BJ (cell line): ENCODE results near the gene ZBTB5. TPM values are rescaled to one million over a fixed set of nuclear protein-coding genes. Genes with fewer than 3 reads are reported as not detected.

Source experiments
- CTCF ChIA-PET: fragments of 350-600 bp; formaldehyde crosslinking; extraction: SDS; loops from one replicate; lab custom pipeline; 2021; ENCODE audit warnings: antibody characterized with exemption, inconsistent platforms; lab: Yijun Ruan, JAX
- POLR2A ChIA-PET: fragments of 300-600 bp; sonication (Branson Sonifier 250); formaldehyde crosslinking; extraction: SDS; loops from one replicate; lab custom pipeline; 2021; ENCODE audit warnings: antibody characterized with exemption; lab: Charles Lee
- DNase-seq: peaks from one replicate; pipeline ENCODE4 v3.0.0-alpha.2; 2011; ENCODE audit warnings: low read depth
- H3K27me3 ChIP-seq: 2 replicates; pipeline ENCODE4 v1.6.0; 2011; ENCODE audit warnings: low read length; ENCODE audit not compliant: control insufficient read depth, insufficient read depth
- H3K36me3 ChIP-seq: 2 replicates; pipeline ENCODE4 v1.5.1; 2011; ENCODE audit warnings: low read length; ENCODE audit not compliant: control insufficient read depth, insufficient read depth
- H3K4me3 ChIP-seq: 2 replicates; pipeline ENCODE4 v1.5.1; 2011; ENCODE audit warnings: low read depth, mild to moderate bottlenecking, control low read depth, low read length
- CTCF ChIP-seq: IDR thresholded peaks from 2 replicates; pipeline ENCODE4 v1.5.1; 2011; ENCODE audit warnings: low read depth, mild to moderate bottlenecking, control low read depth, inconsistent platforms, low read length, moderate library complexity; ENCODE audit not compliant: insufficient read depth
- polyA plus RNA-seq: library from polyadenylated mRNA; depleted of rRNA; stranded (reverse); fragments of >200 nt; gene quantifications from 2 replicates; pipeline ENCODE4 v1.2.3, GENCODE V29; 2011

Gene ZBTB5
- polyA plus RNA-seq, 1 experiment, result 12.6 TPM

- H3K36me3 ChIP-seq, result peaks cover 2% of the 10 kb centered on the region
- CTCF ChIA-PET, result no interaction called here
- no peak for DNase-seq
- H3K27me3 ChIP-seq, result no peaks in the 10 kb centered on the region
- H3K4me3 ChIP-seq, result no peak overlapping the region
- POLR2A ChIA-PET, result no interaction called here
- no peak for TF ChIP-seq CTCF
Measured at GRCh38 chr9:37452611-37453010, 12.6 kb downstream of the ZBTB5 start.

GRCh38 chr9:37451628-37452027 lies 13.6 kb downstream of the ZBTB5 start:
- H3K27me3 ChIP-seq, result no peaks in the 10 kb centered on the region
- ChIA-PET POLR2A (no interaction called here), CTCF (no interaction called here)
- TF ChIP-seq CTCF, result no peak
- no peak overlapping the region for H3K4me3 ChIP-seq
- no peak for DNase-seq
- H3K36me3 ChIP-seq, result peaks cover 2% of the 10 kb centered on the region

- DNase-seq, result no peak
- POLR2A ChIA-PET, result no interaction called here
- Histone ChIP-seq H3K36me3 (peaks cover 2% of the 10 kb centered on the region), H3K27me3 (no peaks in the 10 kb centered on the region), H3K4me3 (no peak overlapping the region)
- CTCF ChIA-PET, result interaction anchor here (0.6 to 1.1 kb wide), 3 partner anchors 11 to 35 kb away, joined by 3 read pairs; partner anchors contain the start of gene GRHPR
- TF ChIP-seq CTCF, result no peak
Measured at GRCh38 chr9:37449862-37450632, 15.2 kb downstream of the ZBTB5 start.

- ChIA-PET POLR2A (no interaction called here), CTCF (interaction anchor here (0.5 kb wide), 1 partner anchor 585 kb away, joined by 3 read pairs; no protein-coding TSS in a partner anchor)
- no peak overlapping the region for H3K4me3 ChIP-seq
- peaks cover 3% of the 10 kb centered on the region for H3K36me3 ChIP-seq
- TF ChIP-seq CTCF, result no peak
- H3K27me3 ChIP-seq, result no peaks in the 10 kb centered on the region
- no peak for DNase-seq
Measured at GRCh38 chr9:37447111-37447510, 18.1 kb downstream of the ZBTB5 start.

GRCh38 chr9:37446401-37446800 lies 18.8 kb downstream of the ZBTB5 start:
- TF ChIP-seq CTCF, result no peak
- peaks cover 7% of the 10 kb centered on the region for H3K36me3 ChIP-seq
- no peak overlapping the region for H3K4me3 ChIP-seq
- ChIA-PET CTCF (interaction anchor here (0.5 kb wide), 1 partner anchor 585 kb away, joined by 3 read pairs; no protein-coding TSS in a partner anchor), POLR2A (no interaction called here)
- H3K27me3 ChIP-seq, result no peaks in the 10 kb centered on the region
- DNase-seq, result no peak
